Pancreas (tissue), 10 donors: ENCODE results near the gene KHNYN. TPM values are rescaled to one million over a fixed set of nuclear protein-coding genes. Genes with fewer than 3 reads are reported as not detected.
A peak's percentile ranks its signal among the peaks of the same experiment; 100 is the strongest.

Experiments used
- ATAC-seq, 4 donors: fragments of 200-7000 bp; cut with Tn5 transposase; one replicate each; pipeline versions ENCODE4 v1.8.0 to v1.9.1; 2020; ENCODE audit warnings: mild to moderate bottlenecking in 4 of 4, moderate library complexity in 4 of 4
- DNase-seq, 6 donors: peaks; one replicate each; pipeline ENCODE4 v3.0.0-alpha.2; 2020
- FAIRE-seq: peaks from 2 replicates; lab custom pipeline; 2012; peaks lifted over from hg19 to GRCh38; lab: Jason Lieb, UNC
- H3K27ac ChIP-seq, 4 donors: fragments of 200-600 bp; sonication (generic); 1 replicate in 3 of 4; 2 replicates in 1 of 4; pipeline versions ENCODE4 v1.5.0 to v1.8.0; 2020
- H3K27me3 ChIP-seq, 4 donors: fragments of 200-600 bp; one replicate each; pipeline ENCODE4 v1.8.0; 2021
- H3K36me3 ChIP-seq, 3 donors: fragments of 200-600 bp; sonication (generic) in 1 of 3; one replicate each; pipeline versions ENCODE4 v1.5.0 to v1.8.0; 2020 to 2021
- H3K4me1 ChIP-seq, 3 donors: fragments of 200-600 bp; one replicate each; pipeline ENCODE4 v1.8.0; 2021
- H3K4me3 ChIP-seq, 4 donors: fragments of 200-600 bp; sonication (generic) in 2 of 4; one replicate each; pipeline versions ENCODE4 v1.5.0 to v1.8.0; 2020 to 2021
- H3K9me3 ChIP-seq, 4 donors: fragments of 200-600 bp; one replicate each; pipeline ENCODE4 v1.8.0; 2021
- WGBS, 2 donors: extraction: QIAGEN DNeasy Blood & Tissue Kit; methylation state at CpG; one replicate each; pipeline ENCODE4 v1.1.7; 2013; 5-methylcytosine and 5-hydroxymethylcytosine counted together
- intact Hi-C, 3 donors: fragments of 100-400 bp; cut with DNase I; formaldehyde crosslinking; loops; one replicate each; pipeline versions ENCODE4 v1.11.1 to v1.14.2; 2022
- polyA plus RNA-seq, 2 donors: library from polyadenylated mRNA; stranded (reverse); fragments of 200-250 nt; gene quantifications; one replicate each; pipeline ENCODE4 v1.2.3, GENCODE V29; 2013
- total RNA-seq, 6 donors: library from RNA; stranded (reverse); fragmentation: NEBNext Ultra II Directional in 4 of 6; extraction: Animal tissue kit (Norgen Biotek cat#: 25700) in 4 of 6; gene quantifications; one replicate each; pipeline versions ENCODE4 v1.2.1 to v1.2.4, GENCODE V29; 2021 to 2023
- TF ChIP-seq, protein P1 (sequence below), 4 donors: fragments of 200-600 bp; sonication (generic) in 3 of 4; IDR thresholded peaks; one replicate each; pipeline versions ENCODE4 v1.5.0 to v1.8.0; 2021; ENCODE audit warnings: antibody characterized with exemption in 4 of 4
- donor health status: healthy with polysubstance abuse.
- donor health status: DM: no; HTN: no; CAD: no; lungs with moderate emphysema.
- donor health status: DM: no; HTN: no; CAD: no.
- donor health status: control.
- donor health status: control.
- donor health status: Bipolar disorder and iron deficiency.
- donor health status: DM: yes; HTN: yes; CAD: no.
- donor health status: DM: no; HTN: no; CAD: no.
- donor health status: DM: no; HTN: no; CAD: no.
- donor health status: DM: yes; HTN: yes; CAD: no.

The KHNYN gene
- total and polyA plus RNA-seq, 8 donors, result 21.8 to 42.9 (median 26.8) TPM

DNA sequence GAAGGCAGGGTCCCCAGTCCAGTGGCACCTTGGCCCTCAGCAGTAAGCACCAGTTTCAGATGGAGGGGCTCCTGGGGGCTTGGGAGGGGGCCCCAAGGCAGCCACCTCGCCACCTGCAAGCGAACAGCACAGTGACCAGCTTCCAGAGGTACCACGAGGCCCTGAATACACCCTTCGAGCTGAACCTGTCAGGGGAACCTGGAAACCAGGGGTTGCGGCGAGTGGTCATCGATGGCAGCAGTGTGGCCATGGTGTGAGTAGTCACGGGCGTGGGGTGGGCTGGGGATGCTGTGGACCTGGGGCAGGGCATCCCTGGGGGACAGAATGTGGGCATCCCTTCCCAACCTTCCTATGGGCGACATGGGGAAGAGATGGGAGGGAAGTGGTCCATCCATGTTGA is 19.8 kb upstream of the KHNYN start:
- DNase-seq, result peak in 1 of 6 donors; percentile 66
- Histone ChIP-seq H3K9me3 (no peaks in the 10 kb centered on the region), H3K36me3 (peaks cover 0 to 7% (median 0%) of the 10 kb centered on the region in 3 donors), H3K4me3 (no peak overlapping the region), H3K4me1 (no peaks in the 10 kb centered on the region), H3K27ac (no peak overlapping the region), H3K27me3 (no peaks in the 10 kb centered on the region)
- FAIRE-seq, result no peak
- ATAC-seq, result no peak
- TF ChIP-seq, protein P1, sequence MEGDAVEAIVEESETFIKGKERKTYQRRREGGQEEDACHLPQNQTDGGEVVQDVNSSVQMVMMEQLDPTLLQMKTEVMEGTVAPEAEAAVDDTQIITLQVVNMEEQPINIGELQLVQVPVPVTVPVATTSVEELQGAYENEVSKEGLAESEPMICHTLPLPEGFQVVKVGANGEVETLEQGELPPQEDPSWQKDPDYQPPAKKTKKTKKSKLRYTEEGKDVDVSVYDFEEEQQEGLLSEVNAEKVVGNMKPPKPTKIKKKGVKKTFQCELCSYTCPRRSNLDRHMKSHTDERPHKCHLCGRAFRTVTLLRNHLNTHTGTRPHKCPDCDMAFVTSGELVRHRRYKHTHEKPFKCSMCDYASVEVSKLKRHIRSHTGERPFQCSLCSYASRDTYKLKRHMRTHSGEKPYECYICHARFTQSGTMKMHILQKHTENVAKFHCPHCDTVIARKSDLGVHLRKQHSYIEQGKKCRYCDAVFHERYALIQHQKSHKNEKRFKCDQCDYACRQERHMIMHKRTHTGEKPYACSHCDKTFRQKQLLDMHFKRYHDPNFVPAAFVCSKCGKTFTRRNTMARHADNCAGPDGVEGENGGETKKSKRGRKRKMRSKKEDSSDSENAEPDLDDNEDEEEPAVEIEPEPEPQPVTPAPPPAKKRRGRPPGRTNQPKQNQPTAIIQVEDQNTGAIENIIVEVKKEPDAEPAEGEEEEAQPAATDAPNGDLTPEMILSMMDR (IDR thresholded peaks at IDR 0.05), result no peak
- intact Hi-C loops, result no loop called here
- WGBS, 2 donors, result 88 to 94% methylated on average over 10 of the region's 10 CpGs

DNA sequence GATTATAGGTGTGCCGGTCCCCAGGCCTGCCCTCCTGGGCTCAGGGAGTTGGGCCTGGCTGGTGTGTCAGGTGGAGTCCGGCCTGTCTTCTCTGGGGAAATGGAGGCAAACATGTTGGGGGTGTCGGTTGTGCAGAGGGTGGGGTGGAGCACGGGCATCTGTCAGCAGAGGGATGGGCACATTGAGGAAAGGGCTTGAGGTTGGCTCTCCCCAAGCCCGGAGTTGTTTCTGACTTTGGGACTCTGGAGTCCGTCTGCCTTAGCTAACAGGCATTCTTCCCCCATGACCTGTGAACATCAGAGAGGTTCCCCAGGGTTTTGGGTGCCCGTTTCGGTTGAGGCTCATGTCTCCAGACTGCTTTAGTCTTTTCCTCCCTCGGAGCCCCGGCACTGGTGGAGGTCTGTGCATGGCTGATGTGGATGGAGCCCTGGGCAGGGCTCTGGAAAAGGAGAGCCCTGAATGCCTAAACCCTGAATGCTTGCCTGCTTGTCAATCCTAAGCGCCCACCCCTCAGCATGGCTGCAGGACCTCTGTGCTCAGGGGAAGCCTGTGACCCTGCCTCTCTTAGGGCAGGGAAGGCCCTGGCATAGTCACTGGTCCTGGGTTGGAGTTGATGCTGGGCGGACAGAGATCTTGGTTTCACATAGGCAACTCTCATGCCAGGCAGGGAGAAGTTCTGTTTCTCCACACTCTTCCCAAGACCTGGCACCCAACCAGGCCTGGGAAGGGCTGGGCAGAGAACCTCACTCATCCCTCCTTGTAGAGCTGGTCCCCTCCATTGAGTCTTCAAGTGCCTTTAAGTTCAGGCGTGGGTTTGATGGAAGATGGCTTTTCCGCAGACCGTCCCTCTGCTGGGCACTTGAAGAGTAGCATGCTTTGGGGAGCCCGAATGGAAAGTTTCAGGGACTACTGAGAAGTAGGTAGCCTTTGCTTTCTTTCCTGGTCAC is 18.0 kb upstream of the KHNYN start:
- TF ChIP-seq, protein P1 (IDR thresholded peaks at IDR 0.05), result peak; percentile 28 to 59 (median 42)
- WGBS, 2 donors, result 61% methylated on average over 15 to 16 of the region's 16 CpGs
- Histone ChIP-seq H3K36me3 (peaks cover 0 to 7% (median 0%) of the 10 kb centered on the region in 3 donors), H3K27ac (no peak overlapping the region), H3K27me3 (no peaks in the 10 kb centered on the region), H3K4me3 (no peak overlapping the region), H3K9me3 (no peaks in the 10 kb centered on the region), H3K4me1 (no peaks in the 10 kb centered on the region)
- no peak for FAIRE-seq
- intact Hi-C loops, result no loop called here
- DNase-seq, result peak in 1 of 6 donors; percentile 57
- ATAC-seq, result peak; percentile 61 to 85 (median 76)

DNA sequence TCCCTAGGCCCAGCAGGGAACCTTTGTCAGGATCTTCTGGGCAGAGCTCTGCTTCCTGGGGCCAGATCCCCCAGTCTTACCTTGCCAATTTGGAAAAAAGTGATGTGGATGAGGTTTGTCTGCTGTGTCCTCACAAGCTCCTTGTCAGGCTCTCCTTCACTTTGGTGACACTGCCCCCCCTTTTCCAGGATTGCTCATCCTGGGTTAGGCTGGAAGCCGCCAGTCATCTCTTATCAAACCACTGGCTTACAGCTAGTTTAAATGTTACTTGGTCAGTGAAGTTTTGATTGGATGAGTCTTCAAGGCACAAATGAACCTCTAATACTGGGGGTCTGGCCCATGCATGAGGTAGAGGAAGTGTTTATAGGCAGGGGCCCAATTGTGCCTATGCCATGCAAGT is 15.7 kb upstream of the KHNYN start:
- H3K9me3 ChIP-seq, result no peaks in the 10 kb centered on the region
- DNase-seq (no peak), FAIRE-seq (no peak), ATAC-seq (no peak)
- no peak overlapping the region for H3K4me3 ChIP-seq
- WGBS, 2 donors, result 88 to 95% methylated on average over 1 of the region's 1 CpG
- H3K27ac ChIP-seq, result no peak overlapping the region
- H3K36me3 ChIP-seq, result no peaks in the 10 kb centered on the region
- TF ChIP-seq, protein P1 (IDR thresholded peaks at IDR 0.05), result no peak
- intact Hi-C loops, result no loop called here
- no peaks in the 10 kb centered on the region for H3K27me3 ChIP-seq
- H3K4me1 ChIP-seq, result peaks cover 4 to 11% (median 10%) of the 10 kb centered on the region in 3 donors

DNA sequence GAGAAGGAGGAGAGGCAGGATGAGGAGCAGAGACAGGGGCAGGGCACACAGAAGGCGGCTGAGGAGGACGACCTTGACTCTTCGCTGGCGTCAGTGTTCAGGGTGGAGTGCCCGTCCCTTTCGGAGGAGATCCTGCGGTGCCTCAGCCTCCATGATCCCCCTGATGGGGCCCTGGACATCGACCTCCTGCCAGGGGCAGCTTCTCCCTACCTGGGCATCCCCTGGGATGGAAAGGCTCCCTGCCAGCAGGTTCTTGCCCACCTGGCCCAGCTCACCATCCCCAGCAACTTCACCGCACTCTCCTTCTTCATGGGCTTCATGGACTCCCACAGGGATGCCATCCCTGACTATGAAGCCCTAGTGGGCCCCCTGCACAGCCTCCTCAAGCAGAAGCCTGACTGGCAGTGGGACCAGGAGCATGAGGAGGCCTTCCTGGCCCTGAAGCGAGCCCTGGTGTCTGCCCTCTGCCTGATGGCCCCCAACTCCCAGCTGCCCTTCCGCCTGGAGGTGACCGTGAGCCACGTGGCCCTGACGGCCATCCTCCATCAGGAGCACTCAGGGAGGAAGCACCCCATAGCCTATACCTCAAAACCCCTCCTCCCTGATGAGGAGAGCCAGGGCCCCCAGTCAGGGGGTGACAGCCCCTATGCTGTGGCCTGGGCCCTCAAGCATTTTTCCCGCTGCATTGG is 14.9 kb upstream of the KHNYN start:
- 88 to 90% methylated on average over 15 of the region's 15 CpGs for WGBS, 2 donors
- FAIRE-seq, result no peak
- intact Hi-C loops, result no loop called here

More for the DNA sequence above, 14.9 kb upstream of the KHNYN start:
- Histone ChIP-seq H3K27ac (no peak overlapping the region), H3K4me1 (peaks cover 10 to 16% (median 13%) of the 10 kb centered on the region in 3 donors), H3K9me3 (no peaks in the 10 kb centered on the region), H3K36me3 (no peaks in the 10 kb centered on the region), H3K4me3 (no peak overlapping the region), H3K27me3 (no peaks in the 10 kb centered on the region)
- TF ChIP-seq, protein P1 (IDR thresholded peaks at IDR 0.05), result no peak
- ATAC-seq (no peak), DNase-seq (peak in 2 of 6 donors; percentile 54 to 63)
